CD14-positive monocyte (primary cell): Measurements from ENCODE around the gene ARSI. TPM values are rescaled to one million over a fixed set of nuclear protein-coding genes. Genes with fewer than 3 reads are reported as not detected.

Experiments used
- DNase-seq, 3 donors: peaks; one replicate each; pipeline ENCODE4 v3.0.0-alpha.2; 2011 to 2022
- H2AFZ ChIP-seq: 2 replicates; pipeline ENCODE4 v1.6.0; 2012; ENCODE audit warnings: mild to moderate bottlenecking, low read depth, low read length, inconsistent platforms; ENCODE audit not compliant: insufficient read depth, poor library complexity, severe bottlenecking
- H3K27ac ChIP-seq, 2 donors: 1 replicate in 1 of 2; 2 replicates in 1 of 2; pipeline ENCODE4 v1.5.1; 2012 to 2013; ENCODE audit warnings: low read length in 2 of 2, control low read depth in 1 of 2, inconsistent platforms in 1 of 2, low read depth in 1 of 2, mild to moderate bottlenecking in 1 of 2
- H3K27me3 ChIP-seq, 2 donors: one replicate each; pipeline versions ENCODE4 v1.6.0 to v1.6.1; 2011 to 2013; ENCODE audit warnings: low read length in 2 of 2; ENCODE audit not compliant: control insufficient read depth in 2 of 2, insufficient read depth in 2 of 2
- H3K36me3 ChIP-seq, 2 donors: replicated peaks in 1 of 2; 1 replicate in 1 of 2; 2 replicates in 1 of 2; pipeline versions ENCODE4 v1.5.1 to v1.6.1; 2012 to 2013; ENCODE audit warnings: low read length in 2 of 2, control low read depth in 1 of 2, inconsistent platforms in 1 of 2, mild to moderate bottlenecking in 1 of 2; ENCODE audit not compliant: insufficient read depth in 2 of 2, control insufficient read depth in 1 of 2
- H3K4me1 ChIP-seq, 2 donors: 1 replicate in 1 of 2; 2 replicates in 1 of 2; pipeline versions ENCODE4 v1.5.1 to v1.6.1; 2012 to 2013; ENCODE audit warnings: low read length in 2 of 2, control low read depth in 1 of 2, inconsistent platforms in 1 of 2, mild to moderate bottlenecking in 1 of 2, moderate library complexity in 1 of 2; ENCODE audit not compliant: insufficient read depth in 2 of 2, control insufficient read depth in 1 of 2
- H3K4me2 ChIP-seq: replicated peaks from 2 replicates; pipeline ENCODE3; 2012; ENCODE audit warnings: low read length, moderate library complexity, mild to moderate bottlenecking; ENCODE audit not compliant: poor library complexity, severe bottlenecking; ENCODE audit errors: extremely low read depth
- H3K4me3 ChIP-seq, 3 experiments: fragments of 200-600 bp in 1 of 3; sonication (generic) in 1 of 3; replicated peaks in 1 of 3; 1 replicate in 2 of 3; 2 replicates in 1 of 3; pipeline ENCODE4 v1.5.1; 2011 to 2013; ENCODE audit warnings: low read length in 3 of 3, mild to moderate bottlenecking in 3 of 3, control low read depth in 2 of 3, low read depth in 2 of 3, inconsistent platforms in 1 of 3, moderate library complexity in 1 of 3
- H3K79me2 ChIP-seq: 2 replicates; pipeline ENCODE4 v1.6.0; 2012; ENCODE audit warnings: mild to moderate bottlenecking, control low read depth, inconsistent platforms, low read length, moderate library complexity; ENCODE audit not compliant: insufficient read depth
- H3K9ac ChIP-seq: 2 replicates; pipeline ENCODE4 v1.6.0; 2017; ENCODE audit warnings: low read length, mild to moderate bottlenecking; ENCODE audit not compliant: insufficient read depth, poor library complexity, severe bottlenecking
- H3K9me3 ChIP-seq, 2 donors: replicated peaks in 1 of 2; 1 replicate in 1 of 2; 2 replicates in 1 of 2; pipeline versions ENCODE4 v1.5.1 to v1.6.1; 2012 to 2013; ENCODE audit warnings: low read length in 2 of 2, control low read depth in 1 of 2; ENCODE audit not compliant: control insufficient read depth in 1 of 2, insufficient read depth in 1 of 2
- H4K20me1 ChIP-seq: 2 replicates; pipeline ENCODE4 v1.6.0; 2012; ENCODE audit warnings: mild to moderate bottlenecking, low read length, control low read depth, moderate library complexity; ENCODE audit not compliant: insufficient read depth
- H3K27ac Mint-ChIP-seq, 7 donors: one replicate each; pipeline ENCODE4 v1.8.0; 2020; ENCODE audit warnings: mild to moderate bottlenecking in 7 of 7, mixed read lengths in 7 of 7, moderate library complexity in 6 of 7, inconsistent platforms in 2 of 7
- H3K27me3 Mint-ChIP-seq, 3 donors: one replicate each; pipeline ENCODE4 v1.8.0; 2021 to 2022; ENCODE audit warnings: low read depth in 3 of 3, mild to moderate bottlenecking in 3 of 3, mixed read lengths in 3 of 3, moderate library complexity in 3 of 3, inconsistent platforms in 1 of 3
- H3K36me3 Mint-ChIP-seq, 2 donors: one replicate each; pipeline ENCODE4 v1.8.0; 2020; ENCODE audit warnings: mixed read lengths in 2 of 2, inconsistent platforms in 1 of 2, mild to moderate bottlenecking in 1 of 2
- H3K4me1 Mint-ChIP-seq: one replicate; pipeline ENCODE4 v1.8.0; 2020; ENCODE audit warnings: mild to moderate bottlenecking, mixed read lengths
- H3K4me3 Mint-ChIP-seq, 2 donors: one replicate each; pipeline ENCODE4 v1.8.0; 2020; ENCODE audit warnings: mild to moderate bottlenecking in 2 of 2, mixed read lengths in 2 of 2, moderate library complexity in 1 of 2
- H3K9me3 Mint-ChIP-seq, 7 donors: one replicate each; pipeline ENCODE4 v1.8.0; 2020 to 2022; ENCODE audit warnings: mixed read lengths in 7 of 7, mild to moderate bottlenecking in 6 of 7, moderate library complexity in 6 of 7, inconsistent platforms in 2 of 7
- CTCF ChIP-seq: fragments of 200-600 bp; IDR thresholded peaks from one replicate; pipeline ENCODE4 v1.8.0; 2022; ENCODE audit warnings: antibody characterized with exemption, mild to moderate bottlenecking
- WGBS: methylation state at CpG from one replicate; pipeline ENCODE4 v1.1.5; 2013; ENCODE audit warnings: missing lambda C conversion rate; ENCODE audit not compliant: insufficient coverage; 5-methylcytosine and 5-hydroxymethylcytosine counted together
- intact Hi-C, 2 donors: fragments of 100-400 bp; cut with micrococcal nuclease; formaldehyde crosslinking; loops; one replicate each; pipeline versions ENCODE4 v1.15.0 to v1.15.1; 2023
- polyA plus RNA-seq, 3 donors: library from polyadenylated mRNA; depleted of rRNA in 1 of 3; unstranded in 2 of 3; stranded (reverse) in 1 of 3; fragments of 300-500 nt in 2 of 3; fragments of >200 nt in 1 of 3; fragmentation: Illumina TruSeq in 2 of 3; gene quantifications; 1 replicate in 2 of 3; 2 replicates in 1 of 3; pipeline ENCODE4 v1.2.3, GENCODE V29; 2012 to 2021

Gene ARSI
- polyA plus RNA-seq, 3 donors, result not detected

DNA sequence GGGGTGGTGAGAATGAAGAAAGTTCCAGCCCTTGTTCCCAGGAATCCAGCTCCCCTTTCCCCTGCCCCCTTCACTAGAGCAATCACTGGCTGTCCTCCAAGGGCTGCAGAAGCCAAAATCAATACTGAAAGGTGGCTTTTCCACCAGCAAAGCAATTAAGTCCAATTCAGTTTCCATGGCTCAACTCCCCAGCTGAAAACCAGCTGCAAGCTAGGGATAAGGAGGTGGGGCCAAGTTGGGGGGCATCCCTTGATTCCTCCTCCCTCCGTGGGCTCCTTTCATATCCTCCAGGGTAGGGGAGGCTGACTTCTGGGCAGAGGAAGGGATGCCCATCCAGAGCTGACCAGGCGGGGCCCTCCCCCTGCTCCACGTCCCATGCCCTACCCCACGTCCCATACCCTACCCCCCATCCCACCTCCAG, 35.8 kb downstream of the ARSI start:
- Mint-ChIP-seq H3K4me1 (peaks cover 22% of the 10 kb centered on the region), H3K4me3 (no peak overlapping the region), H3K27me3 (peaks cover 5 to 9% (median 6%) of the 10 kb centered on the region in 3 donors), H3K9me3 (no peaks in the 10 kb centered on the region), H3K36me3 (no peaks in the 10 kb centered on the region), H3K27ac (no peak overlapping the region)
- Histone ChIP-seq H3K27ac (no peak overlapping the region), H3K79me2 (no peaks in the 10 kb centered on the region), H3K9ac (no peak overlapping the region), H3K9me3 (no peaks in the 10 kb centered on the region), H3K27me3 (no peaks in the 10 kb centered on the region), H3K4me2 (no peak overlapping the region), H3K4me3 (no peak overlapping the region), H3K36me3 (no peaks in the 10 kb centered on the region), H3K4me1 (peaks cover 18 to 19% of the 10 kb centered on the region in 2 donors), H2AFZ (no peak overlapping the region), H4K20me1 (no peaks in the 10 kb centered on the region)
- TF ChIP-seq CTCF, result no peak
- intact Hi-C loops, result no loop called here
- DNase-seq, result no peak
- WGBS, result no CpG with 5 or more reads among the region's 4 CpGs

DNA sequence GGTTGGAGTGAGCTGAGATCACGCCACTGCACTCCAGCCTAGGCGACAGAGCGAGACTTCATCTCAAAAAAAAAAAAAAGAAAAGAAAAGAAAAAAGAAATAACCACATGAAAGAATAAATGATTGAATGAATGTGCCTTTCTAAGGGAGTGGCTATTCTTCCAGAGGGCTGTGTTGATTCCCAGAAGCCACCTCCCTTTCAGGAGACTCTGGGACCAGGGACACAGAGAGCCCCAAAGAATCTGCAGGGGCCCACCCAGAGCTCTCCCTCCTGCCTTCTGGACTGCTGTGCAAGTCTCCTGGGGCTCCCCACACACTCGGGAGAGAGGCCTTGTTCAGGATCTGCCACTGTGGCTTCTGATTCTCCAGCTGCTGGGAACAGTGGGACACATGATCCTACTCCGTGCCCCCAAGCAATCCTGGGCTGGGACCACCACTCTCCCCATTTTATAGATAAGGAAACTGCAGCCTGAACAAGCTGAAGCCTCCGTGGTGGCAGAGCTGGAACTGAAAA, 36.8 kb downstream of the ARSI start:
- H3K27ac Mint-ChIP-seq, result no peak overlapping the region
- no peaks in the 10 kb centered on the region for H3K36me3 Mint-ChIP-seq
- no peaks in the 10 kb centered on the region for H3K36me3 ChIP-seq
- DNase-seq, result no peak
- no peaks in the 10 kb centered on the region for H3K27me3 ChIP-seq
- H3K4me3 Mint-ChIP-seq, result no peak overlapping the region
- no peaks in the 10 kb centered on the region for H3K9me3 ChIP-seq
- TF ChIP-seq CTCF, result no peak
- no peak overlapping the region for H2AFZ ChIP-seq
- H3K4me2 ChIP-seq, result no peak overlapping the region
- 100% methylated on average over 2 of the region's 6 CpGs for WGBS
- peaks cover 18 to 19% of the 10 kb centered on the region in 2 donors for H3K4me1 ChIP-seq
- peaks cover 5 to 9% (median 6%) of the 10 kb centered on the region in 3 donors for H3K27me3 Mint-ChIP-seq
- H3K4me1 Mint-ChIP-seq, result peaks cover 22% of the 10 kb centered on the region
- no peaks in the 10 kb centered on the region for H3K79me2 ChIP-seq
- H4K20me1 ChIP-seq, result no peaks in the 10 kb centered on the region
- H3K4me3 ChIP-seq, result no peak overlapping the region
- no peaks in the 10 kb centered on the region for H3K9me3 Mint-ChIP-seq
- H3K9ac ChIP-seq, result no peak overlapping the region
- intact Hi-C loops, result no loop called here
- H3K27ac ChIP-seq, result no peak overlapping the region
